T-helper 1 cell treated with Interleukin-12 subunit alpha and Interleukin-12 subunit beta and Interleukin-4 antibody, amounts not matched to agents 30 μg/mL and 1 μg/mL, for 36 hours (primary cell): ENCODE data around the gene C16orf96.

ENCODE experiments used
- H3K27ac Mint-ChIP-seq: one replicate; pipeline ENCODE4 v1.8.0; 2021; ENCODE audit warnings: mild to moderate bottlenecking, mixed read lengths
- H3K27me3 Mint-ChIP-seq: one replicate; pipeline ENCODE4 v1.8.0; 2021; ENCODE audit warnings: low read depth, mixed read lengths
- H3K36me3 Mint-ChIP-seq: one replicate; pipeline ENCODE4 v1.8.0; 2021; ENCODE audit warnings: low read depth, mixed read lengths
- H3K4me1 Mint-ChIP-seq: one replicate; pipeline ENCODE4 v1.8.0; 2021; ENCODE audit warnings: low read depth, mixed read lengths
- H3K4me3 Mint-ChIP-seq: one replicate; pipeline ENCODE4 v1.8.0; 2021; ENCODE audit warnings: mild to moderate bottlenecking, moderate library complexity, mixed read lengths
- H3K9me3 Mint-ChIP-seq: one replicate; pipeline ENCODE4 v1.8.0; 2021; ENCODE audit warnings: mixed read lengths

Gene C16orf96

DNA sequence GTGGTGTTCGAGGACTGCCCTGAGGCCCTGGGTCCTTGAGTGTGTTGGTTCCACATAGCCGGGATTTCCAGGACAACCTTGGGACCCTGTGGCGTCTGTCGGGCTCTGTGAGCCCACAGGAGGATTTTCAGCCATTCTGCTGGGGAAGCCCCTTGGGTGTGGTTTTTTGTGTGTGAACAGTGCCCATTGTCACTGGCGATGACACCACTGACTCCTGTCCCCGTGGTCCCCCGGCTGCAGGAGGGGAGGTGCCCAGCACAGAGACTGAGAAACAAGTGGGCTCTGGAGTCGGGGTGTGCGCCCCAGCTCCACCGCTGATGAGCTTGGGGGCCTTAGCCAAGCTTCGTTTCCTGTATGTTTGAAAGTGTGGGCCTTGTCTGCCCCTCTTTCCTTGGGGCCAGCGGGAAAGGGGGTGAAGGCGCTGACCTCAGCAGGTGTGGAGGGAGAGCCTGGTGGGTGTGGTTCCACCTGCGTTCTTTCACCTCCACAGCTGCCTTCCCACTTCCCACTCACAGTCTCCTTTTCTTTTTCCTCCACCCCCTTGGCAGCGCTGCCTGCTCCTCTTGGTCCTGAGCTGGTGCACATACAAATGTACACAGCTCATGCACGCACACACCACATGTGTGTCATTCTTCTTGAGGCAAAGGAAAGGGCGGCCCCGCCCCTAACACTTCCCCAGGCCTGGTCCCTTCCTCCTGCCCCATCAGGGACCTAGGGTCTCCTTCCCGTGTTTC is 84.6 kb downstream of the C16orf96 start:
- H3K36me3 Mint-ChIP-seq = peaks cover 12% of the 10 kb centered on the region
- no peak overlapping the region for H3K4me3 Mint-ChIP-seq
- peak overlapping the region; percentile 34 for H3K27ac Mint-ChIP-seq
- H3K4me1 Mint-ChIP-seq = peaks cover 4% of the 10 kb centered on the region
- H3K27me3 Mint-ChIP-seq = no peaks in the 10 kb centered on the region
- H3K9me3 Mint-ChIP-seq = no peaks in the 10 kb centered on the region

DNA sequence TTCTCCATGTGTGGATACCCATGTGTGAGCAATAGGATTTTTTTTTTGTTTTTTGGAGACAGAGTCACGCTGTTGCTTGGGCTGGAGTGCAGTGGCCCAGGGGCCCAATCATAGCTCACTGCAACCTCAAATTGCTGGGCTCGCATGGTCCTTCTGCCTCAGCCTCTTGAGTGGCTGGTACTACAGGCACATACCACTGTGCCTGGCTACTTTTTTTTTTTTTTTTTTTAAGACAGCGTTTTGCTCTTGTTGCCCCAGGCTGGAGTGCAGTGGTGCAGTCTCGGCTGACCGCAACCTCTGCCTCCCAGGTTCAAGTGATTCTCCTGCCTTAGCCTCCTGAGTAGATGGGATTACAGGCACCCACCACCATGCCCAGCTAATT is 85.2 kb downstream of the C16orf96 start:
- H3K36me3 Mint-ChIP-seq = peaks cover 12% of the 10 kb centered on the region
- H3K27ac Mint-ChIP-seq = peak overlapping the region; percentile 34
- H3K4me1 Mint-ChIP-seq = peaks cover 4% of the 10 kb centered on the region
- no peak overlapping the region for H3K4me3 Mint-ChIP-seq
- H3K9me3 Mint-ChIP-seq = no peaks in the 10 kb centered on the region
- no peaks in the 10 kb centered on the region for H3K27me3 Mint-ChIP-seq

GRCh38 chr16:4641895-4642294 is 85.8 kb downstream of the C16orf96 start:
- Mint-ChIP-seq H3K9me3 (no peaks in the 10 kb centered on the region), H3K4me3 (no peak overlapping the region)

DNA sequence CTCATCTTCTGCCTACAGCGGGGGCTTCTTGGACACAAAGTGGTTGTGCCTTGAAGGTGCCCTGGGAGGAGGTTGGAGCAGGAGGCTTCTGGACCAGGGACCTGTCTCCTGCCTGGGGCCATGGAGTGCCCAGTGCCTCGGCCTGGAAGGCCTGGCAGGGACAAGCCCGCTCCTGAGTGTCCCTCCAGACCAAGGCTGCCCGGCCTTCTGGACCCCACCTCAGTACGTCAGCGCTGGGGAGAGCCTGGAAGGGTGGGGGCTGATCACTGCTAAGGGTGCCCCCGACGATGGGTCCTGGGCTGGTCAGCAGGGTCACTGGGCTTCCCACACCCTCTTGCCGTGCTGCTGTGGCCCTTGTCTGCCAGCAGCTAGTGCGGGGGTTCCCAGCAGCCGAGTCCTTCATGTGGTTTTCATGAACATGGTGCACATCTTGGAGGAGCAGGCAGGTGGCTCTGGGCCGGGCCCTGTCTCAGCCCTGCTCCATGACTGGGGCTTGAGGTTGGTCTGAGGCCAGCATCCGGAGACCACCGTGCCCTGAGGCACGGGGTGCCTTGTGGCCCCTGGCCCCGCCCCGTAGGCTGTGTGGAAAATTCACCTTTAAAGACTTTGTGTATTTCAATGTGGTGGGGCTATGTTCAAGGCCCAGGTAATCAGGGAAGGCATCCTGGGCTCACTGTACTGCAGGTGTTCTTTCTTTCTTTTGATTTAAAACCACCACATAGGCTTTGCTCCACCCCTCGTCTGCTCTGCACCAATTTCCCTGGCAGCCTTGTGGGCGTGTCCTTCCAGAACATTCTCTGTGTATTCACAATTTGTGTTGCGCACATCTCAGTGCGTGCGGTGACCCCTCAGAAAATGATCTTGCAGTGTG is 90.9 kb downstream of the C16orf96 start:
- peaks cover 20% of the 10 kb centered on the region for H3K4me1 Mint-ChIP-seq
- H3K27me3 Mint-ChIP-seq = no peaks in the 10 kb centered on the region
- peaks cover 18% of the 10 kb centered on the region for H3K36me3 Mint-ChIP-seq
- H3K27ac Mint-ChIP-seq = no peak overlapping the region
- no peaks in the 10 kb centered on the region for H3K9me3 Mint-ChIP-seq
- H3K4me3 Mint-ChIP-seq = no peak overlapping the region

More at GRCh38 chr16:4641895-4642294, 85.8 kb downstream of the C16orf96 start:
- no peak overlapping the region for H3K27ac Mint-ChIP-seq
- no peaks in the 10 kb centered on the region for H3K27me3 Mint-ChIP-seq
- peaks cover 10% of the 10 kb centered on the region for H3K36me3 Mint-ChIP-seq
- peaks cover 4% of the 10 kb centered on the region for H3K4me1 Mint-ChIP-seq

DNA sequence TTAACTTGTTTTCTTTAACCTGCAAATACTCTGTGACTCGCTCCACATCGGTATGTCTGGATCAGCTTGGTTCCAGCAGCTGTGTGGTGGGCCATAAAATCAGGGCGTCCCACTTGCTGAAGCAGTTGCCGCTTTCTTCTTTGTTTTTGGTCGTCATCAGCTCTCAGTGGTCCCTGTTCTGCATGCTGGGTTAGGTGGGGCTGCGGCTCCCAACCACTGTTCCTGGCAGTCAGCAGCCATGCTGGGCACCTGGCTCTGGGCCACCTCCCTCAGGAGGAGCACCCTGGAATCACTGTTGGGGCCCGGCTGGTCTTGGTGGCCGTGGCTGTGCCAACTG is 91.5 kb downstream of the C16orf96 start:
- Mint-ChIP-seq H3K27me3 (no peaks in the 10 kb centered on the region), H3K36me3 (peaks cover 18% of the 10 kb centered on the region), H3K4me1 (peaks cover 20% of the 10 kb centered on the region), H3K27ac (peak overlapping the region; percentile 7), H3K4me3 (no peak overlapping the region), H3K9me3 (no peaks in the 10 kb centered on the region)

GRCh38 chr16:4648917-4649316 is 92.8 kb downstream of the C16orf96 start:
- no peaks in the 10 kb centered on the region for H3K27me3 Mint-ChIP-seq
- peak overlapping the region; percentile 68 for H3K27ac Mint-ChIP-seq
- H3K36me3 Mint-ChIP-seq = peaks cover 22% of the 10 kb centered on the region
- H3K4me3 Mint-ChIP-seq = no peak overlapping the region
- peaks cover 20% of the 10 kb centered on the region for H3K4me1 Mint-ChIP-seq
- H3K9me3 Mint-ChIP-seq = no peaks in the 10 kb centered on the region

DNA sequence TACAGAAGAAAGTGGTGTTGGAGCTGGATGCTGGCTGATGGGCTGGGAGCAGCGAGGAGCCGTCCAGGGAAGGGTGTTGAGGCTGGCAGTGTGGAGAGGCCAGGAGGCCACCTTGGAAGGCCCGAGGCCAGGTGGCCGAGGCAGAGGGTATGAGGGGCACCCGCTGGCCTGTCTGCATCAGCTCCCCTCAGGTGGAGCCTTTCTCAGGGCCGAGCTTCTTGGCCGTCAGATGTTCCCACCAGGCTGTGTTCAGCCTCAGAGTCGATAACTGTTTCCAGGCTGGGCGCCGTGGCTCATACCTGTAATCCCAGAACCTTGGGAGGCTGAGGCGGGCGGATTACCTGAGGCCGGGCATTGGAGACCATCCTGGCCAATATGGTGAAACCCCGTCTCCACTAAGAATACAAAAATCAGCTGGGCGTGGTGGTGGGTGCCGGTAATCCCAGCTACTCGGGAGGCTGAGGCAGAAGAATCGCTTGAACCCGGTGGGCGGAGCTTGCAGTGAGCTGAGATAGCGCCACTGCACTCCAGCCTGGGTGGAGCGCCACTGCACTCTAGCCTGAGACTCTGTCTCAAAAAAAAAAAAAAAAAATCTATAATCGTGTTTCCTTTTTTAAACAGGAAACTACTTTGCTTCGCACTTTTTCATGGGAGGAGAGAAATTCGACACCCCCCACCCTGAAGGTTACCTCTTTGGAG is 93.8 kb downstream of the C16orf96 start:
- Mint-ChIP-seq H3K27me3 (no peaks in the 10 kb centered on the region), H3K4me3 (no peak overlapping the region), H3K9me3 (no peaks in the 10 kb centered on the region), H3K27ac (no peak overlapping the region), H3K36me3 (peaks cover 22% of the 10 kb centered on the region), H3K4me1 (peaks cover 20% of the 10 kb centered on the region)
